H1 (cell line): Measurements from ENCODE around the gene GTF2IRD1.
"Not testable (repeated sequence)": the region's sequence is repeated elsewhere in the genome, so short reads cannot be mapped to it uniquely, and the experiment has no call there.

ENCODE experiments used
- CTCF ChIP-seq, 3 experiments: IDR thresholded peaks; 1 replicate in 2 of 3; 2 replicates in 1 of 3; pipeline versions ENCODE4 v1.5.1 to v1.6.1; 2011; ENCODE audit warnings: low read length in 3 of 3, mild to moderate bottlenecking in 3 of 3, inconsistent platforms in 2 of 3, low read depth in 1 of 3, moderate library complexity in 1 of 3; ENCODE audit not compliant: insufficient read depth in 1 of 3; ENCODE audit errors: control extremely low read depth in 1 of 3
- E2F6 ChIP-seq: IDR thresholded peaks from 2 replicates; pipeline ENCODE4 v1.6.1; 2012; ENCODE audit warnings: inconsistent platforms
- POLR2A ChIP-seq, 2 experiments: IDR thresholded peaks; 1 replicate in 1 of 2; 2 replicates in 1 of 2; pipeline ENCODE4 v1.6.1; 2011; ENCODE audit warnings: low read depth in 2 of 2, low read length in 2 of 2, mild to moderate bottlenecking in 2 of 2; ENCODE audit errors: control extremely low read depth in 1 of 2
- POLR2AphosphoS5 ChIP-seq: IDR thresholded peaks from 2 replicates; pipeline ENCODE4 v1.6.1; 2011; ENCODE audit warnings: low read depth, low read length
- RAD21 ChIP-seq, 2 experiments: IDR thresholded peaks in 1 of 2; conservative IDR thresholded peaks in 1 of 2; 2 replicates each; pipeline ENCODE4 v1.6.1; 2011; ENCODE audit warnings: low read depth in 2 of 2, low read length in 2 of 2, improper control_type of control experiment in 1 of 2, inconsistent platforms in 1 of 2, mild to moderate bottlenecking in 1 of 2, moderate library complexity in 1 of 2
- RBBP5 ChIP-seq: IDR thresholded peaks from 2 replicates; pipeline ENCODE4 v1.7.1; 2012; ENCODE audit warnings: low read depth, mild to moderate bottlenecking, inconsistent platforms, low read length, moderate library complexity, borderline replicate concordance
- TAF7 ChIP-seq: optimal IDR thresholded peaks from 2 replicates; pipeline ENCODE3; 2011; ENCODE audit warnings: low read depth, mild to moderate bottlenecking, inconsistent platforms, low read length, moderate library complexity, borderline replicate concordance
- TEAD4 ChIP-seq: IDR thresholded peaks from 2 replicates; pipeline ENCODE4 v1.6.1; 2012; ENCODE audit warnings: low read depth, low read length, inconsistent platforms, mixed read lengths
- USF2 ChIP-seq: IDR thresholded peaks from 2 replicates; pipeline ENCODE4 v1.6.1; 2011; ENCODE audit warnings: low read length, improper control_type of control experiment

GRCh38 chr7:74411571-74411970, 42.1 kb upstream of the GTF2IRD1 start:
- TF ChIP-seq TAF7; POLR2AphosphoS5; E2F6; TEAD4; USF2; CTCF (IDR thresholded peaks at IDR 0.05; ENCODE audit: control extremely low read depth in 1 of 3, insufficient read depth in 1 of 3, low read depth in 1 of 3, low read length in 3 of 3); RBBP5; POLR2A (IDR thresholded peaks at IDR 0.05; ENCODE audit: control extremely low read depth in 1 of 2, low read depth in 2 of 2, low read length in 2 of 2); RAD21 (IDR thresholded peaks at IDR 0.05 in 1 of 2, conservative IDR thresholded peaks at IDR 0.05 in 1 of 2; ENCODE audit: low read depth in 2 of 2, low read length in 2 of 2): not testable (repeated sequence)
